ENCODE data around the gene MFSD11. TPM values are rescaled to one million over a fixed set of nuclear protein-coding genes. Genes with fewer than 3 reads are reported as not detected.
A peak's percentile ranks its signal among the peaks of the same experiment; 100 is the strongest.

MFSD11 gene
- total and polyA plus RNA-seq, 7 donors: 6.6 to 46.2 (median 27.5) TPM

DNA sequence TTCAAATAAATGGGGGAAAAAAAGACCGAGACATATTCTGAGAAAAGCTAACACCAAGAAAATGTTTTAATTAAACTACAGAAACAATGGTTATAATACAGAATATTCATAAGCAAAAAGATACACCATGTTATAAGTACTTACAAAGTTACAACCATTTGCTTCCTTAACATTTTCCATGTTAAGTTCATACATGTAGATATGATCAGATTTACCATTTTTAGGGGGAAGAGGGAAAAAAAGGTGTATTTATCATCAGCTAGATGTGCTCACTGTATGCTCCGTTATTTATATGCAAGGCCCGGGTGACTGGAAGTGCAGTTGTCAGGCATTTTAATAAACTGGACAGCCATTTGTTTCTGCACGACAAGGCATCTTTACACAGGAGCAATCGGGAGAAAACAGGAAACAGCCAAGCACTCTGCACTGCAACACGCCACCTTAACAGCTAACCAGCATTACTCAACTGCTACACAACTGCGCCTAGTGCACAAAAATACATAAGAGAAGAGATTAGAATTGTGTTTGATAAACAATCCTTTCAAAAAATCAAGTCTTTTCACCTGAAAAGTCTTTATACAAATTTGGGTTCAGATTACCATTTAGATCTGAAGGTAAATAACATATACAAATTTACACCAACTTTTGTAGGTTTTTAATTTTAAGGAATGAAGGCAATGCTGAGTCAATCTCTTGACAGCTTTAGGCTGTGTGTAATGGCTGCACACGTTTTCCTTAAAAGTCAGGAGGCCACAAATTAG lies 3.7 kb upstream of the MFSD11 start:
- intact Hi-C loops (cut with DNase I): no loop called here
- peaks cover 0 to 70% (median 62%) of the 10 kb centered on the region in 4 donors for H3K4me1 ChIP-seq
- H3K27ac ChIP-seq: peak overlapping the region; percentile 98 to 99 (median 98)
- no peak for TF ChIP-seq POLR2AphosphoS5 (IDR thresholded peaks at IDR 0.05)
- TF ChIP-seq, protein P1, sequence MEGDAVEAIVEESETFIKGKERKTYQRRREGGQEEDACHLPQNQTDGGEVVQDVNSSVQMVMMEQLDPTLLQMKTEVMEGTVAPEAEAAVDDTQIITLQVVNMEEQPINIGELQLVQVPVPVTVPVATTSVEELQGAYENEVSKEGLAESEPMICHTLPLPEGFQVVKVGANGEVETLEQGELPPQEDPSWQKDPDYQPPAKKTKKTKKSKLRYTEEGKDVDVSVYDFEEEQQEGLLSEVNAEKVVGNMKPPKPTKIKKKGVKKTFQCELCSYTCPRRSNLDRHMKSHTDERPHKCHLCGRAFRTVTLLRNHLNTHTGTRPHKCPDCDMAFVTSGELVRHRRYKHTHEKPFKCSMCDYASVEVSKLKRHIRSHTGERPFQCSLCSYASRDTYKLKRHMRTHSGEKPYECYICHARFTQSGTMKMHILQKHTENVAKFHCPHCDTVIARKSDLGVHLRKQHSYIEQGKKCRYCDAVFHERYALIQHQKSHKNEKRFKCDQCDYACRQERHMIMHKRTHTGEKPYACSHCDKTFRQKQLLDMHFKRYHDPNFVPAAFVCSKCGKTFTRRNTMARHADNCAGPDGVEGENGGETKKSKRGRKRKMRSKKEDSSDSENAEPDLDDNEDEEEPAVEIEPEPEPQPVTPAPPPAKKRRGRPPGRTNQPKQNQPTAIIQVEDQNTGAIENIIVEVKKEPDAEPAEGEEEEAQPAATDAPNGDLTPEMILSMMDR (IDR thresholded peaks at IDR 0.05): no peak
- no peak for TF ChIP-seq POLR2A (IDR thresholded peaks at IDR 0.05)
- no peak for TF ChIP-seq EP300 (IDR thresholded peaks at IDR 0.05)
- 9 to 18% methylated on average over 8 of the region's 8 CpGs for WGBS, 2 donors
- H3K4me3 ChIP-seq: peak overlapping the region in 1 of 4 donors; percentile 97
- no peak for DNase-seq
- no peaks in the 10 kb centered on the region for H3K9me3 ChIP-seq
- no peaks in the 10 kb centered on the region for H3K27me3 ChIP-seq
- peaks cover 0 to 51% (median 17%) of the 10 kb centered on the region in 4 donors for H3K36me3 ChIP-seq

DNA sequence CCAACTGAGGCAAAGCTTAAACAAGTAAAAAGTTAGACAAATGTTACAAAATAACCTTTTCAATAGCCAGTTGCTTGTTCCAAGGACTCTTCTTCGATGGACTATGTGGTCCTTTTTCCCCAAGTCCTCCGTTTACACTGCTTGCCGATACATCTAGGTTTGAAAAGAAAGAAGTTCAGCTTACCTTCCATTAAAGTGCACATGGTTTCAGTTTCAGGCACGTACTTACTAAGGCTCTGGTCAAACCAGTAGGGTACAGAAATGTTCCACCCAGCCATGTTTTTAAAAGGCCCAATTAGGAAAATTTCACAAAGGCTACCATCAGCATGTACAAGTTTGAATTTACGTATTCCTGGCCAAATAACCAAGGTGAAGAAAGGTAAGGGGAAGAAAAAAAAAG lies 2.9 kb upstream of the MFSD11 start:
- Histone ChIP-seq H3K27ac (peak overlapping the region; percentile 98 to 99 (median 98)), H3K36me3 (peaks cover 0 to 51% (median 17%) of the 10 kb centered on the region in 4 donors), H3K4me3 (peak overlapping the region in 3 of 4 donors; percentile 91 to 97 (median 96)), H3K4me1 (peaks cover 0 to 74% (median 62%) of the 10 kb centered on the region in 4 donors), H3K27me3 (no peaks in the 10 kb centered on the region), H3K9me3 (no peaks in the 10 kb centered on the region)
- DNase-seq: no peak
- TF ChIP-seq POLR2A (IDR thresholded peaks at IDR 0.05) (no peak), POLR2AphosphoS5 (IDR thresholded peaks at IDR 0.05) (no peak), EP300 (IDR thresholded peaks at IDR 0.05) (no peak)
- TF ChIP-seq, protein P1 (IDR thresholded peaks at IDR 0.05): no peak
- 2 to 7% methylated on average over 5 of the region's 5 CpGs for WGBS, 2 donors
- intact Hi-C loops (cut with DNase I): loop anchor here (5.0 kb wide), 1 partner anchor 407 kb away; the partner anchor contains the start of gene SEC14L1

DNA sequence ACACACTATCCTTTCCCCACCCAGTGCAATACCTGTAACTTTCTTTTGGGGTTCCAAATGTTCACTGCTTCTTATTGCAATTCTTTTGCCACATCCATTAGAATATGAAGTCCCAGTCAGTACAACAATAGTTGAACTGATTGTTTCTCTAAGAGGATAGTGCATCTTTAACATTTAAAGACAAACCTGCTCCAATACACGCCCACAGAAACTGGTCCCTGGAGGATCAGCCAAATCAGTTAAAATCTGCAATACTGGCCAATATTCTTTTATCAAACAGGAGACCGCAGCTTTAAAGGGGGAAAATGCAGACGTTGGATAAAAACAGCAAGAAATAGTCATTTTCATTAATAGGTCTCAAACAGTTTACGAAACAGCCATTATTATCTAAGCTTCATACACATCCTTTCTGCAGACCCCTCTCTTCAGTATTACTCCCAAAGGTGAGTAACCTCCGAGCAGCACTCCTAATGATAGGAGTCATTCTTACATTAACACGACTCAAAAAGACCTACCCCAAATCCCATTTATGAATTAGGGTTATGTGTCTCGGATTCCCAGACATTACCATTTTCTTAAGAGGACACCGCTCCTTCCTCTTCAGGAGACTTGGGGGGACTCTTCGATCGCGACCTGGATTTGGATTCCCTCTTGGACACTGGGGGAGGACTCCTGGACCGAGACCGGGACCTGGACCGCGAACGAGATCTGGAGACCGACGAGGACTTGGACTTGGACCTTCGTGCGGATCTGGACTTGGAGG lies 2.2 kb upstream of the MFSD11 start:
- intact Hi-C loops (cut with DNase I): loop anchor here (5.0 kb wide), 1 partner anchor 407 kb away; the partner anchor contains the start of gene SEC14L1
- Histone ChIP-seq H3K27ac (peak overlapping the region; percentile 98 to 99 (median 98)), H3K27me3 (no peaks in the 10 kb centered on the region), H3K4me1 (peaks cover 0 to 77% (median 69%) of the 10 kb centered on the region in 4 donors), H3K36me3 (peaks cover 0 to 51% (median 17%) of the 10 kb centered on the region in 4 donors), H3K4me3 (peak overlapping the region; percentile 91 to 97 (median 94)), H3K9me3 (no peaks in the 10 kb centered on the region)
- 0 to 1% methylated on average over 20 of the region's 20 CpGs for WGBS, 2 donors
- TF ChIP-seq, protein P1 (IDR thresholded peaks at IDR 0.05): no peak
- TF ChIP-seq POLR2AphosphoS5 (IDR thresholded peaks at IDR 0.05) (no peak), POLR2A (IDR thresholded peaks at IDR 0.05) (no peak), EP300 (IDR thresholded peaks at IDR 0.05) (no peak)
- DNase-seq: no peak

DNA sequence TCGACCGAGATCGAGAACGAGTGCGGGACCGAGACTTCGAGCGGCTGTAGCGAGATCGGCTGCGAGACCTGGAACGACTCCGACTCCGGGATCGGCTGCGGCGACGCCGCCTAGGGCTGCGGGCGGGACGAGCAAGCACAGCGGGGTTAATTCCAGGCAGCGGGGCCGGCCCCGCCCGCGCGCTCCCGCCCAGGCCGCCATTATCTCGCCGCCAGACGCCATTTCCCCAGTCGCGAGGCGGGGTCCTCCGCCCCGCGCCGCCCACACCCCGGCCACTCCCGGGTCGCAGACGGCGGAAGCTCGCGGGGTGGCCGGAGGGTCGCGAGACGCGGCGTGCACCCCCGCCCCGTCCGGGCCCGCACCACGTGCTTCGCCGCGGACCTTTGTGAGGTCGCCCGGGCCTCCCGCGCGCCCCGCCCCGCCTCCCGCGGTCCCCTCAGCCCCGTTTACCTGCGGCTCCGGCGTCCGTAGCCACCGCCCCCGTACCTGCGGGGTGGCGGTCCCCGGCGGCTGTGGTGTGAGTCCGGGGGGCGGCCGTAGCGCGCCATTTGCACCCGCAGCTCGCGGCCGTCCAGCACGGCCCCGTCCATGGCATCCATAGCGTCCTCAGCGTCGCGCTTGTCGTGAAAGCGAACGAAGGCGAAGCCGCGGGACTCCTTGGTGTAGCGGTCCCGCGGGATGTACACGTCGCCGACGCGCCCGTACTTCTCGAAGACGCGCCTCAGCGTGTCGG lies 1.4 kb upstream of the MFSD11 start:
- WGBS, 2 donors: 1% methylated on average over 117 of the region's 117 CpGs
- H3K9me3 ChIP-seq: no peaks in the 10 kb centered on the region
- peaks cover 0 to 46% (median 17%) of the 10 kb centered on the region in 4 donors for H3K36me3 ChIP-seq
- H3K4me3 ChIP-seq: peak overlapping the region; percentile 91 to 97 (median 94)
- no peaks in the 10 kb centered on the region for H3K27me3 ChIP-seq
- peak overlapping the region; percentile 98 to 99 (median 98) for H3K27ac ChIP-seq
- TF ChIP-seq EP300 (IDR thresholded peaks at IDR 0.05): no peak
- TF ChIP-seq, protein P1 (IDR thresholded peaks at IDR 0.05): peak in 1 of 4 experiments; percentile 27
- peak; percentile 14 to 68 (median 56) for TF ChIP-seq POLR2AphosphoS5 (IDR thresholded peaks at IDR 0.05)
- peak in 1 of 2 donors; percentile 11 for TF ChIP-seq POLR2A (IDR thresholded peaks at IDR 0.05)
- intact Hi-C loops (cut with DNase I): loop anchor here (5.0 kb wide), 1 partner anchor 406 kb away; the partner anchor contains the start of gene SEC14L1
- peaks cover 0 to 77% (median 70%) of the 10 kb centered on the region in 4 donors for H3K4me1 ChIP-seq
- peak; percentile 91 for DNase-seq

Measured in sigmoid colon (tissue), 7 donors.